ENCODE data around the gene MANF.
"Not testable (repeated sequence)": the region's sequence is repeated elsewhere in the genome, so short reads cannot be mapped to it uniquely, and the experiment has no call there.

The MANF gene

DNA sequence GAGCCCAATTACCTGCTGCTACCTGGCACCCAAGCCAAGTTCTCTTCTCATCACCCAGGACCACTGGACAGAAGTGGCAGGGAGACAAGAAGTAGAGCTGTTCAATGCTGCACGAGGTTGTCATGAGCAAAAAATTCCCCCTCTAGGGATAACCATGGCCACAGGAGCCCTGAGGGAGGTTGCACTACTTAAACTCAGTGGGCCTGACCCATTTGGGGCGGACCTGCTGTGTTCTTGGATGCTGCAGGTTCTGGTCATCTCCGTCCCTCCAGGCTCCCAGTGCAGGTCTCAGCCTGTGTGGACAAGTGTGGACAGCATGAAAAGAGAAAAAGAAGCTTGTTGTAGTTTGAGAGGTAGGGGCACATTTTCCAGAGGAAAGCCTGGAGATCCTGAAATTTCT lies 26.1 kb upstream of the MANF start:
- Mint-ChIP-seq H3K36me3 (no peaks in the 10 kb centered on the region), H3K27me3 (no peaks in the 10 kb centered on the region), H3K27ac (no peak overlapping the region), H3K9me3 (no peaks in the 10 kb centered on the region), H3K4me3 (no peak overlapping the region), H3K4me1 (no peaks in the 10 kb centered on the region)
- ATAC-seq = no peak

DNA sequence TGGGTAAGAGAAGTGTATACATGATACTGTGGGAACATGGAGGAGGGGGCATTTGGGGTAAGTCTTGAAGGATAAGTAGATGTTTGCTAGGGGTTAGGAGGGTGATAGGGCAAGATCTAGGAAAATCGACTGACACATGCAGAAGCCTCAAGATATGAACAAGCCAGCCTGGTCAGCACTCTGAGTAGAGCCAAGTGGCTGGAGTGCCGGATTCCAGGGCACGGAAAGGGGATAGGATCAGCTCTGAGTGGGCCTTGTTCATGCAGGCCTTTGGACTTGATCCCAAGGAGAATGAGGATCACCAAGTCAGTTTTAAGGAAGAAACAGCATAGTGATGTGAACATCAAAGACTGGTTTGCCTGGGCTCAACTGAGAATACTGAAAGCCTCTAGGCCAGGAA lies 24.3 kb upstream of the MANF start:
- Mint-ChIP-seq H3K4me1 (no peaks in the 10 kb centered on the region), H3K27me3 (no peaks in the 10 kb centered on the region), H3K4me3 (no peak overlapping the region)

DNA sequence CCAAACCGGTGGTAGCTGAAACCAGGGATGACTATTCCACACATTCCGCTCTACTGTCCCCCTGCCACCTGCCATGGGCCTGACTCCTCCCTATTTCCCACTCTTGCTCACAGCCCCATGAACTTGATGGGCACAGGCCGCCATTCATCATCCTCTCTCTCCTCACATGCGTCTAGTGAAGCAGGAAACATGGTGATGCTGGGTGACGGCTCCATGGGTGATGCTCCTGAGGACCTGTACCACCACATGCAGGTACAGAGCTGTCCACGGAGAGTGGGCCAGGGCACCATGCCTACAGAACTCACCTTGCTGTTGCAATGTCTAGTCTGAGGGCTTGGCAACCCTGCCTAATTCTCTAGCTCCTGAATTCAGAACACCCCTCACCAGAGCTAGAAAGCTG lies 23.3 kb upstream of the MANF start:
- Mint-ChIP-seq H3K27ac (no peak overlapping the region), H3K27me3 (peaks cover 6% of the 10 kb centered on the region), H3K4me1 (no peaks in the 10 kb centered on the region), H3K4me3 (no peak overlapping the region), H3K36me3 (no peaks in the 10 kb centered on the region), H3K9me3 (no peaks in the 10 kb centered on the region)
- ATAC-seq = no peak

More for the DNA sequence above, 24.3 kb upstream of the MANF start:
- H3K9me3 Mint-ChIP-seq = no peaks in the 10 kb centered on the region
- no peak for ATAC-seq
- H3K27ac Mint-ChIP-seq = no peak overlapping the region
- no peaks in the 10 kb centered on the region for H3K36me3 Mint-ChIP-seq

DNA sequence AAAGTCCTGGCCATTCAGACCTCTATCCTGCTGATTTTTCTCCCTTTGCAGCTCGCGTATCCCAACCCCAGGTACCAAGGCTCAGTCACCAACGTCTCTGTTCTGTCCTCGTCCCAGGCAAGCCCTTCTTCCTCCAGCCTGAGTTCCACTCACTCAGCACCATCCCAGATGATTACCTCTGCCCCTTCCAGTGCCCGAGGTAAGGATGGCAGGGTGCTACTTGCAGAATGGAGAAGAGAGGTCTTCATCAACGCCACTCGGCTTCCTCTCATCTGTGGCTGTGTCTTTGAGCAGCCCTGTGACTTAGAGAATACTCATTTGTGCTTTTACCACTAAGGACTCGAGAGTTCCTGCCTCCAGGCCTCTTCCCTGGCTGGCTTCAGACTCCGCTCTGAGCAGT lies 22.6 kb upstream of the MANF start:
- Mint-ChIP-seq H3K27ac (no peak overlapping the region), H3K9me3 (no peaks in the 10 kb centered on the region), H3K4me1 (no peaks in the 10 kb centered on the region), H3K27me3 (peaks cover 13% of the 10 kb centered on the region), H3K4me3 (no peak overlapping the region), H3K36me3 (no peaks in the 10 kb centered on the region)
- ATAC-seq = no peak

DNA sequence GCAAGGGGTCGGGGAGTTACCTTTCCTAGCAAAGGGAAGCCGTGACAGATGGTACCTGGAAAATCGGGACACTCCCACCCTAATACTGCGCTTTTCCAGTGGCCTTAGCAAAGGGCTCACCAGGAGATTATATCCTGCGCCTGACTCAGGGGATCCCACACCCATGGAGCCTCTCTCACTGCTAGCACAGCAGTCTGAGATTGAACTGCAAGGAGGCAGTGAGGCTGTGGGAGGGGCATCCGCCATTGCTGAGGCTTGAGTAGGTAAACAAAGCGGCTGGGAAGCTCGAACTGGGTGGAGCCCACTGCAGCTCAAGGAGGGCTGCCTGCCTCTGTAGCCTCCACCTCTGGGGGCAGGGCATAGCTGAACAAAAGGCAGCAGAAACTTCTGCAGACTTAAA lies 16.8 kb upstream of the MANF start:
- H3K36me3 Mint-ChIP-seq, ATAC-seq, H3K4me3 Mint-ChIP-seq, H3K27ac Mint-ChIP-seq, H3K9me3 Mint-ChIP-seq, H3K4me1 Mint-ChIP-seq: not testable (repeated sequence)
- peaks cover 39% of the 10 kb centered on the region for H3K27me3 Mint-ChIP-seq

DNA sequence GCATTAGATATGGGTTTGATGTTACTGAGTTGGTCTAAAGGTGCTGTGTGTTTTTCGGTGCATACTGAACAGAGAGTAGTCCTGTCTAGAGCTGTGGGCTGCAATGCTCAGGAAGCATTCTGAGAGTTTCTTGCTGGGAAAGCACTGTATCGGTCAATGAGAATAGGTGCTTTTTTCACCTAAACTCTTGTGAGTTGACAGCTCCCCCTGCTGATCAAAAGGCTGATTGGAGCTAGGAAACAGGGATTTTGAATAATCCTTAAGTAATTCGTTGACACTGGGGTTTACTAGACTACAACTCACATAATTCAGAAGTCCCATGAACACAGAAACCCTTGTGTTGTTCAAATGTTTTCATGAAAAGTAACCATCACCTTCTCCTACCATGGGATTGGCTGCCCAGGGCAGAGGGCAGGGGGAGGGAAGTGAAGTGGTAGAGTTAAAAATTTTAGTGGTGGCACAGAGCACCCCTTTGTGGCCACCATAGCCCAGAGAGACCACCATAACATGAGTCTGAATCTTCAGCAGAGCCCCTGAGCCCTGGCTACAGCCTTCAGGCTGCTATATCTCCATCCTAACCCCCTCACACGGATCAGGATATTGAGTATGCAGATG lies 13.0 kb upstream of the MANF start:
- Mint-ChIP-seq H3K36me3 (no peaks in the 10 kb centered on the region), H3K4me1 (no peaks in the 10 kb centered on the region), H3K9me3 (no peaks in the 10 kb centered on the region), H3K27me3 (peaks cover 68% of the 10 kb centered on the region), H3K27ac (no peak overlapping the region), H3K4me3 (no peak overlapping the region)
- ATAC-seq = no peak

DNA sequence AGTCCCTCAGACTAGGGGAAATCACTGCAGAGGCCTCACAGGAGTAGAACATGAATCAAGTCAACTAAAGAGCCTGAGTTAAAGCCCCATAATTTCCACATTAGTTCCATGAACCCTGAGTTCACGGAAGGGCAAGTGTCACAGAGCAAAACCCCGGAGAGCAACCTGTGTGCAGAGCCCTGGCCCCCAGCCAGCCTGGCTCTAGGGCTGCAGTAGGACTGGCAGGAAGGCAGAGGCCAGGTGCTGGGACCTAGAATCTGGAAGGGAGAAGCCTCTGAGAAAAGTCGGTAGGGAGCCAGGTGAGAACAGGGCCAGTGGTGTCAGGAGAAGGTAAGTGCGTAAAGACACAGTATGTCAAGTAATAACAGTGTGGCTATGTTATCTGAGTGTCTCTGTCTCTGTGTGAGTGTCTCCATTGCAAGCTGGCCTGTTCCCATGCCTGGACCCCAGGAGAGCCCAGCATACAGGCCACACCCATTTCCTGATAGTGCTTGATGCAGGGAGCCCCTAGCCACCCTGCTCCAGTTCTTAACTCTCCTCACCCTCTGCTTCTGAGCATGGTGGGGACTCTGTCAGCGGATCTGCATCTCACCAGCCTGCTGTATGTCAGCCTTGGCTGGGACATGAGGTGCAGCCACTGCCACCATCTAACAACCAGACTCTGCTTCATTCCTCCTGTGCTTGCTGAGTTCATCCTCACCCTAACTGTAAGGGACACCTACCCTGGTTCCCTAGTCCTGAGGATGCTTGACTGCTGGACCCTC lies 11.3 kb upstream of the MANF start:
- no peak overlapping the region for H3K4me3 Mint-ChIP-seq
- ATAC-seq = no peak
- H3K9me3 Mint-ChIP-seq = no peaks in the 10 kb centered on the region
- H3K36me3 Mint-ChIP-seq = no peaks in the 10 kb centered on the region
- no peak overlapping the region for H3K27ac Mint-ChIP-seq
- H3K4me1 Mint-ChIP-seq = no peaks in the 10 kb centered on the region
- H3K27me3 Mint-ChIP-seq = peaks cover 53% of the 10 kb centered on the region

DNA sequence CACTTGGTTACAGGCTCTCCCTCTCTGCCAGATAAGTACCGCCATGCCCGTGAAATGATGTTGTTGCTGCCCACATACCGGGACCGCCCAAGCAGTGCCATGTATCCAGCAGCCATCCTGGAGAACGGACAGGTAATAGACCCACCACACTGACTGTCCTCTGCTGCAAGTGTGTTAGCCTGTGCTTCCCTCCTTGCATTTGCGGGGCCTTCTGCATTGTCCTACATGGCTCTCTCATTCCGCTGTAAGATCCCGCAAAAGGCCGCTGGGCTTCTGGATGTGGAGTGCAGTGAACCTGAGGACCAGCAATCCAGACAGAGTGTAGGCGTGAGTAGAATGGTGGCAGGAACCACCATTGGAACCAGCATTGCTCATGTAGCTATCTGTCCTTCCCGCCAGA lies 10.6 kb upstream of the MANF start:
- Mint-ChIP-seq H3K36me3 (no peaks in the 10 kb centered on the region), H3K4me3 (no peak overlapping the region), H3K27me3 (peaks cover 52% of the 10 kb centered on the region), H3K4me1 (no peaks in the 10 kb centered on the region), H3K9me3 (no peaks in the 10 kb centered on the region), H3K27ac (no peak overlapping the region)
- no peak for ATAC-seq

DNA sequence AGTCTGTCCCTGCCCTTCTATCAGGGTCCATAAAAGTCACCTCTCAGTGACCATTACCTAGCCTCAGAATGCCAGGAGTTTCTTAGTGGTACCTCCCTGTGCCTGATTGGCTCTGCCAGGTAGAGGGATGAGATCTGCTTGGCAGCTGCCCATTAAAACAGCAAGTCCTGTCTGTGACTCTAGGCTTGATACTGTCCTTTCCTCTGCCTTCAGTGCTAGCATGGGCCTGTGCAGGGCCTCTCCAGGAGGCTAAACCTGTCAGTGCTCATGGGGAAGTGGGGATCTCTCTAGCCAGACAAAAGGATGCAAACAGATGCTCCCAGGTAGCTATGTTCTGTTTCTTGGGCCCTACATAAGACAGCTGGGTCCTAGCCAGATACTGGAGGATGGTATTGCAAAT lies 10.0 kb upstream of the MANF start:
- H3K27me3 Mint-ChIP-seq = peaks cover 48% of the 10 kb centered on the region
- H3K36me3 Mint-ChIP-seq = no peaks in the 10 kb centered on the region
- ATAC-seq = no peak
- no peak overlapping the region for H3K4me3 Mint-ChIP-seq
- no peaks in the 10 kb centered on the region for H3K4me1 Mint-ChIP-seq
- H3K9me3 Mint-ChIP-seq = no peaks in the 10 kb centered on the region
- H3K27ac Mint-ChIP-seq = no peak overlapping the region

DNA sequence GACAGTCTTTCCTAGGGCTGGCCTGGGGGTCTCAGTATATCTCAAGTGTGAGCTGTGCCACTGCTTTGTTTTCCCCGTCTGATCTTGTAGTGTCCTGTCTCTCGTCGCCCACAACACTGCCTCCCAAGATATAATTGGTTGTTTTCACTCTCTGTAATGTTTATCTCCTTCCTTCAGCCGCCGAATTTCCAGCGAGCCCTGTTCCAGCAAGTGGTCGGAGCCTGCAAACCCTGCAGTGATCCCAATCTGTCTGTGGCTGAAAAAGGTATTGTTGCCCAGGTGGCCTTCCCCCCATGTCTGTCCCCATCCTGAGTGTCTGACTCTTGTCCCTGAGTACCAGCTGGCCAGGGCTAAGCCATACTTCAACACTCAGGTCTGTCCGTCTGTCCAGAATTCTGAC lies 9.5 kb upstream of the MANF start:
- Mint-ChIP-seq H3K27ac (no peak overlapping the region), H3K9me3 (no peaks in the 10 kb centered on the region), H3K4me3 (no peak overlapping the region), H3K36me3 (no peaks in the 10 kb centered on the region), H3K4me1 (no peaks in the 10 kb centered on the region), H3K27me3 (peaks cover 48% of the 10 kb centered on the region)
- no peak for ATAC-seq

DNA sequence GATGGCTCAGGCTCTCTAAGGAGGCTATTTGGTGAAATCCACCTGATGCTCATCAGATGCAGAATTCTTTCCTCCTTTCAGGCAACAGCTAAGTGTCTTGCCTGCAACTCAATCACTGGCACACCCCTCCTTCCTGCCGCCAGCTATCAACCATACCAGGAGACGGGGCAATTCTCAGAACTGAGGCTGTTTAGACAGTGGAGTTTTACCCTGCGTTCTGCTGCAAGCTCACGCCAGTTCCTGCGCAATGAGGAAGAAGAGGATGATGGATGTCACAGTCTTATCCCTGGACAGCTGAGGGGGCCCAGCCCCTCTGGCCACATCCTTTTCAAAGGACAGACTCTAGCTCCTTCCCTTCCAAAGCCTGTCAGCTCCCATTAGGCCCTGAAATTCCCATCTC lies 7.0 kb upstream of the MANF start:
- H3K9me3 Mint-ChIP-seq = no peaks in the 10 kb centered on the region
- H3K27ac Mint-ChIP-seq = no peak overlapping the region
- ATAC-seq = no peak
- no peaks in the 10 kb centered on the region for H3K36me3 Mint-ChIP-seq
- no peaks in the 10 kb centered on the region for H3K4me1 Mint-ChIP-seq
- H3K27me3 Mint-ChIP-seq = peaks cover 48% of the 10 kb centered on the region
- no peak overlapping the region for H3K4me3 Mint-ChIP-seq

DNA sequence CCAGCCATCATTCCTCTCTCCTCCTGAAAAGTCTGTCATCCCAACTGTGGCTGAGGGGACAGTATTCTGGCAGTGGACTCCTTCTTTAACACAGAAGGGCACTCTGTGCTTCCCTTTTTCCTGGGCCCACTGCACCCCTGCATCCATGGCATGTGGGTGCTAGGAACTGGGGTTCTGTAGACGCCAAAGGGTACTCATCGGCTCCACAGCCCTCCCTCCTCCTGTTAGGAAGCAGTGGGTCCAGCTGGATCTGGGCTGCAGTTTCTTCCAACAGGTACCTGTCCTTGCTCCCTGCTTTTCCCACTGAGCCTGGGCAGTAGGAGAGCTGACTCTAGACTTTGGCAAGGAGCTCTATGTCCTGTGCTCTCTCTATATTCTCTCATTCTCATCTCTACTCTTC lies 6.4 kb upstream of the MANF start:
- no peak overlapping the region for H3K4me3 Mint-ChIP-seq
- no peak for ATAC-seq
- H3K9me3 Mint-ChIP-seq = no peaks in the 10 kb centered on the region
- H3K27ac Mint-ChIP-seq = no peak overlapping the region
- no peaks in the 10 kb centered on the region for H3K36me3 Mint-ChIP-seq
- peaks cover 2% of the 10 kb centered on the region for H3K4me1 Mint-ChIP-seq
- peaks cover 42% of the 10 kb centered on the region for H3K27me3 Mint-ChIP-seq

DNA sequence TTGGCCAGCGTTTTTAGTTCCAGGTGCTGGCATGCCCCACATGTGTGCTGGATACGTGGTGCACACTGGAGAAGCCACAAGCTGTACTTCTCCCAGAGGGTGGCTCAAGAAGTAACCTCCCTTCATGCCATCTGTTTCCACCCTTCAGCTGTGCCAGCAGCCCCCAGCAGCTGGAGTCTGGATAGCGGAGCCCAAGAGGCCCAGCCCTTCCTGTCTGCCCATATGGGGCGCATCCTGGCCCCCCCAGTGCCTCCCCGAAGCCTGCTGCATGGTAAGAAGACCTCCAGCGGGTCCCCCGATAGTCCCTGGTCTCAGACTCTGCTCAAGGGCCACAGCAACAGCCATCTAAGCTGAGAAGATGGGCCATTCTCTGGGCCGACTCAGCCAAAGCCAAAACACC lies 5.8 kb upstream of the MANF start:
- peaks cover 8% of the 10 kb centered on the region for H3K4me1 Mint-ChIP-seq
- H3K27me3 Mint-ChIP-seq = peaks cover 36% of the 10 kb centered on the region
- H3K4me3 Mint-ChIP-seq = no peak overlapping the region
- no peaks in the 10 kb centered on the region for H3K9me3 Mint-ChIP-seq
- no peak overlapping the region for H3K27ac Mint-ChIP-seq
- no peaks in the 10 kb centered on the region for H3K36me3 Mint-ChIP-seq
- no peak for ATAC-seq

DNA sequence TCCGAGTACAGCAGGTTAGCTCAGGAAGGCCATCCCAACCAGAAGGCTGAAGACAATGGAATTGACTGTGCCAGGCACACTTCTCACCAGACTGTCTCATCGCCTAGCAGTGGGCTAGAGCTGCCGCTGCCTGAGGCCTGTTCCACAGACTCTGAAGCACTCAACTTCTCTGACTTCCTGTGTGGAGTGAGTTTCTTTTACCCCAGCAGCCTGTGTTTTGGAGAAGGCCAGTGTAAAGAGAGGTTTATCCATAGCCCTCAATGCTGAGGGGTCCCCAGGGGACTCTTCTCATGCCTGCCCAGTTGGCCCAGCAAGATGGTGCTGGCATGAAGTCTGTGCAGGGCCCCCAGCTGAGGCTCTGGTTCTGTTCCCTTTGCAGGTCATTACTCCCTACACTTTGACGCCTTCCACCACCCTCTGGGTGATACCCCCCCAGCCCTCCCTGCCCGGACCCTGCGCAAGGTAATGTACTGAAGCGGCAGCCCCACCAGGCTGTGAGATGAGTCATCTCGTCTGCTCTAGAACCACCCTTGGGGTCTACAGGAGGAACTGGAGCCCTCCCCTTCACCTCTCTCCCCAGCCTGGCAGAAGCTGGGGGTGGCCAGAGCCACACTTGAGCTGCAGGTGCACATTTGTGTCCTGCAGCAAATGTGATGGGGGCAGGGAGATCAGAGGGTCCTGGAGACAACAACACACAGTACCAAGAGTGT lies 5.2 kb upstream of the MANF start:
- peaks cover 30% of the 10 kb centered on the region for H3K27me3 Mint-ChIP-seq
- H3K36me3 Mint-ChIP-seq = no peaks in the 10 kb centered on the region
- no peak for ATAC-seq
- peaks cover 10% of the 10 kb centered on the region for H3K4me1 Mint-ChIP-seq
- no peak overlapping the region for H3K27ac Mint-ChIP-seq
- H3K9me3 Mint-ChIP-seq = no peaks in the 10 kb centered on the region
- no peak overlapping the region for H3K4me3 Mint-ChIP-seq

DNA sequence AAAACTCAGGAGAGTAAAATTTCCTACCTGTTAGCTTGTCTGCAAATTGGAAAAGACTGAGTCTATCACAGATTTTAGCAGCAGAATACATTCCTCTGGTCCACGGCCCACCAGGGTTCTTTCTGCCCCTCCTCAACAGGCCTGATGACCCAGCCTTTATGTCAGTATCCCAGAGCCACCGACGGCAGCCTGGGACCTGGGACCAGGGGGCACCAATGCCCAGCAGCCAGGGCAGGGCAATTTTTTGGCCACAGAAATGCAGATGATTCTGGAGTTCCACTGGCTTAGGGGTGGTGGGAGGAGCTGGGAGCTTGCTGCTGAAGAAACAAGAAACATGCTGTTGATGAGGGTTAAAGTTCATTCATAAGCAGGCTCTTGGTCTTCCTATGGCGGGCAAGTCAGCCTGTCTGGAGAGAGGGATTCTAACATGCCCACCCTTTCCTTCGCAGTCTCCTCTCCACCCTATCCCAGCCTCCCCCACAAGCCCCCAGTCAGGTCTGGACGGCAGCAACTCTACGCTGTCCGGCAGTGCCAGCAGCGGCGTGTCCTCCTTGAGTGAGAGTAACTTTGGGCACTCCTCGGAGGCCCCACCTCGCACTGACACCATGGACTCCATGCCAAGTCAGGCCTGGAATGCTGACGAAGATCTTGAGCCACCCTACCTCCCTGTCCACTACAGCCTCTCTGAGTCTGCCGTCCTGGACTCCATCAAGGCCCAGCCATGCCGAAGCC lies 4.3 kb upstream of the MANF start:
- H3K4me3 Mint-ChIP-seq = no peak overlapping the region
- H3K4me1 Mint-ChIP-seq = peaks cover 13% of the 10 kb centered on the region
- no peaks in the 10 kb centered on the region for H3K36me3 Mint-ChIP-seq
- no peak overlapping the region for H3K27ac Mint-ChIP-seq
- no peaks in the 10 kb centered on the region for H3K9me3 Mint-ChIP-seq
- no peak for ATAC-seq
- H3K27me3 Mint-ChIP-seq = peaks cover 21% of the 10 kb centered on the region
